ENCODE measurements around the gene MRPL33. TPM values are rescaled to one million over a fixed set of nuclear protein-coding genes. Genes with fewer than 3 reads are reported as not detected.
A peak's percentile ranks its signal among the peaks of the same experiment; 100 is the strongest.

Gene MRPL33
- polyA plus RNA-seq, 3 donors: 67.4 to 341 (median 331) TPM

GRCh38 chr2:27799646-27800010 lies 28.1 kb downstream of the MRPL33 start:
- H3K4me1 ChIP-seq (ENCODE audit: control insufficient read depth in 1 of 2, insufficient read depth in 2 of 2, low read length in 2 of 2): peaks cover 77 to 92% of the 10 kb centered on the region in 2 donors
- H4K20me1 ChIP-seq (ENCODE audit: insufficient read depth, low read length): no peaks in the 10 kb centered on the region
- no peak overlapping the region for H3K27ac ChIP-seq (ENCODE audit: low read depth in 1 of 2, low read length in 2 of 2)
- intact Hi-C loops (cut with micrococcal nuclease): loop anchor here in 1 of 2 donors (5.0 to 10.0 kb wide), 2 partner anchors 42 to 285 kb away; no protein-coding TSS in a partner anchor
- peaks cover 6% of the 10 kb centered on the region for H3K79me2 ChIP-seq (ENCODE audit: insufficient read depth, low read length)
- H3K36me3 ChIP-seq (replicated peaks in 1 of 2; ENCODE audit: control insufficient read depth in 1 of 2, insufficient read depth in 2 of 2, low read length in 2 of 2): no peaks in the 10 kb centered on the region
- Mint-ChIP-seq H3K9me3 (peaks cover 1 to 9% (median 3%) of the 10 kb centered on the region in 7 donors), H3K27me3 (ENCODE audit: low read depth in 3 of 3) (peaks cover 0 to 4% (median 0%) of the 10 kb centered on the region in 3 donors), H3K4me1 (peaks cover 85% of the 10 kb centered on the region), H3K27ac (peak overlapping the region in 1 of 7 donors; percentile 37), H3K4me3 (no peak overlapping the region), H3K36me3 (peaks cover 0 to 5% of the 10 kb centered on the region in 2 donors)
- TF ChIP-seq, protein P1, sequence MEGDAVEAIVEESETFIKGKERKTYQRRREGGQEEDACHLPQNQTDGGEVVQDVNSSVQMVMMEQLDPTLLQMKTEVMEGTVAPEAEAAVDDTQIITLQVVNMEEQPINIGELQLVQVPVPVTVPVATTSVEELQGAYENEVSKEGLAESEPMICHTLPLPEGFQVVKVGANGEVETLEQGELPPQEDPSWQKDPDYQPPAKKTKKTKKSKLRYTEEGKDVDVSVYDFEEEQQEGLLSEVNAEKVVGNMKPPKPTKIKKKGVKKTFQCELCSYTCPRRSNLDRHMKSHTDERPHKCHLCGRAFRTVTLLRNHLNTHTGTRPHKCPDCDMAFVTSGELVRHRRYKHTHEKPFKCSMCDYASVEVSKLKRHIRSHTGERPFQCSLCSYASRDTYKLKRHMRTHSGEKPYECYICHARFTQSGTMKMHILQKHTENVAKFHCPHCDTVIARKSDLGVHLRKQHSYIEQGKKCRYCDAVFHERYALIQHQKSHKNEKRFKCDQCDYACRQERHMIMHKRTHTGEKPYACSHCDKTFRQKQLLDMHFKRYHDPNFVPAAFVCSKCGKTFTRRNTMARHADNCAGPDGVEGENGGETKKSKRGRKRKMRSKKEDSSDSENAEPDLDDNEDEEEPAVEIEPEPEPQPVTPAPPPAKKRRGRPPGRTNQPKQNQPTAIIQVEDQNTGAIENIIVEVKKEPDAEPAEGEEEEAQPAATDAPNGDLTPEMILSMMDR (IDR thresholded peaks at IDR 0.05): no peak
- no peaks in the 10 kb centered on the region for H3K9me3 ChIP-seq (replicated peaks in 1 of 2; ENCODE audit: control insufficient read depth in 1 of 2, insufficient read depth in 1 of 2, low read length in 2 of 2)
- no peak for DNase-seq
- no peak overlapping the region for H3K4me3 ChIP-seq (replicated peaks in 1 of 3; ENCODE audit: low read depth in 2 of 3, low read length in 3 of 3)
- no peak overlapping the region for H3K4me2 ChIP-seq (replicated peaks; ENCODE audit: extremely low read depth, low read length, poor library complexity, severe bottlenecking)
- no peak overlapping the region for H3K9ac ChIP-seq (ENCODE audit: insufficient read depth, low read length, poor library complexity, severe bottlenecking)
- H3K27me3 ChIP-seq (ENCODE audit: control insufficient read depth in 2 of 2, insufficient read depth in 2 of 2, low read length in 2 of 2): no peaks in the 10 kb centered on the region
- 100% methylated on average over 3 of the region's 4 CpGs for WGBS (ENCODE audit: insufficient coverage)
- no peak overlapping the region for H2AFZ ChIP-seq (ENCODE audit: insufficient read depth, low read depth, low read length, poor library complexity, severe bottlenecking)

DNA sequence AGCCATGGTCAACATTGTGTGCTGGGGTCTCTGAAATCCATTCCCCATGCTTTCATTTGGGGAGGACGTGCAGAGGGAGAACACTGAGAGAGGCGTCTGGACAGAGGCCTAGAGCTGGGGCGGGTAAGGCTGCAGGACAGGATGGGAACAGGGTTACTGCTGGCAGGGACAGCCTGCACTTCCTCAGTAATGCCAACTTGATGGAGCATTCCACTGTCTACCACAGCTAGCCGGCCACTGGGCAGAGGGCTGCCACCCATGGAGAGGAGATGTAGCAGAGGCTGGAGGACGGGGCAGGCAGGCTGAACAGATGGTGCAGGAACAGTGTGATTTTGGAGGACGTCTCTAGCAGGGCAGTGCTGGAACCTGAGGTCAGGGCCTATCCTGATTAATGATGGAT lies 29.3 kb downstream of the MRPL33 start:
- TF ChIP-seq, protein P1 (IDR thresholded peaks at IDR 0.05): no peak
- Histone ChIP-seq H3K79me2 (ENCODE audit: insufficient read depth, low read length) (peaks cover 15% of the 10 kb centered on the region), H3K4me2 (replicated peaks; ENCODE audit: extremely low read depth, low read length, poor library complexity, severe bottlenecking) (no peak overlapping the region), H3K9me3 (replicated peaks in 1 of 2; ENCODE audit: control insufficient read depth in 1 of 2, insufficient read depth in 1 of 2, low read length in 2 of 2) (no peaks in the 10 kb centered on the region), H2AFZ (ENCODE audit: insufficient read depth, low read depth, low read length, poor library complexity, severe bottlenecking) (no peak overlapping the region), H3K4me1 (ENCODE audit: control insufficient read depth in 1 of 2, insufficient read depth in 2 of 2, low read length in 2 of 2) (peaks cover 80 to 92% of the 10 kb centered on the region in 2 donors), H4K20me1 (ENCODE audit: insufficient read depth, low read length) (no peaks in the 10 kb centered on the region), H3K36me3 (replicated peaks in 1 of 2; ENCODE audit: control insufficient read depth in 1 of 2, insufficient read depth in 2 of 2, low read length in 2 of 2) (no peaks in the 10 kb centered on the region), H3K9ac (ENCODE audit: insufficient read depth, low read length, poor library complexity, severe bottlenecking) (no peak overlapping the region), H3K27me3 (ENCODE audit: control insufficient read depth in 2 of 2, insufficient read depth in 2 of 2, low read length in 2 of 2) (no peaks in the 10 kb centered on the region), H3K27ac (ENCODE audit: low read depth in 1 of 2, low read length in 2 of 2) (no peak overlapping the region), H3K4me3 (replicated peaks in 1 of 3; ENCODE audit: low read depth in 2 of 3, low read length in 3 of 3) (no peak overlapping the region)
- no peak overlapping the region for H3K4me3 Mint-ChIP-seq
- H3K36me3 Mint-ChIP-seq: peaks cover 0 to 5% of the 10 kb centered on the region in 2 donors
- intact Hi-C loops (cut with micrococcal nuclease): no loop called here
- WGBS (ENCODE audit: insufficient coverage): 91% methylated on average over 5 of the region's 6 CpGs
- H3K27me3 Mint-ChIP-seq (ENCODE audit: low read depth in 3 of 3): peaks cover 0 to 4% (median 0%) of the 10 kb centered on the region in 3 donors
- peak overlapping the region in 2 of 7 donors; percentile 46 to 60 for H3K27ac Mint-ChIP-seq
- H3K4me1 Mint-ChIP-seq: peaks cover 84% of the 10 kb centered on the region
- DNase-seq: no peak
- H3K9me3 Mint-ChIP-seq: peaks cover 1 to 9% (median 3%) of the 10 kb centered on the region in 7 donors
